Skeletal muscle satellite cell (primary cell): ENCODE results near the gene NUDT5.
"Not testable (repeated sequence)": the region's sequence is repeated elsewhere in the genome, so short reads cannot be mapped to it uniquely, and the experiment has no call there.

ENCODE experiments used
- H3K27me3 ChIP-seq: 2 replicates; pipeline ENCODE4 v1.7.0; 2013; ENCODE audit warnings: low read length; ENCODE audit not compliant: control insufficient read depth, insufficient read depth
- H3K36me3 ChIP-seq: 2 replicates; pipeline ENCODE4 v1.7.0; 2013; ENCODE audit warnings: mild to moderate bottlenecking, control low read depth, low read length; ENCODE audit not compliant: insufficient read depth
- H3K4me1 ChIP-seq: 2 replicates; pipeline ENCODE4 v1.7.0; 2013; ENCODE audit warnings: low read length; ENCODE audit not compliant: control insufficient read depth, insufficient read depth
- H3K4me2 ChIP-seq: 2 replicates; pipeline ENCODE4 v1.7.0; 2013; ENCODE audit warnings: mild to moderate bottlenecking, low read length
- H3K4me3 ChIP-seq: 2 replicates; pipeline ENCODE4 v1.7.0; 2013; ENCODE audit warnings: low read length
- H3K9ac ChIP-seq: 2 replicates; pipeline ENCODE4 v1.7.0; 2013; ENCODE audit warnings: mild to moderate bottlenecking, low read depth, low read length, moderate library complexity
- H3K9me3 ChIP-seq: replicated peaks from 2 replicates; pipeline ENCODE4 v1.7.0; 2013; ENCODE audit warnings: mild to moderate bottlenecking, control low read depth, low read length

The NUDT5 gene

DNA sequence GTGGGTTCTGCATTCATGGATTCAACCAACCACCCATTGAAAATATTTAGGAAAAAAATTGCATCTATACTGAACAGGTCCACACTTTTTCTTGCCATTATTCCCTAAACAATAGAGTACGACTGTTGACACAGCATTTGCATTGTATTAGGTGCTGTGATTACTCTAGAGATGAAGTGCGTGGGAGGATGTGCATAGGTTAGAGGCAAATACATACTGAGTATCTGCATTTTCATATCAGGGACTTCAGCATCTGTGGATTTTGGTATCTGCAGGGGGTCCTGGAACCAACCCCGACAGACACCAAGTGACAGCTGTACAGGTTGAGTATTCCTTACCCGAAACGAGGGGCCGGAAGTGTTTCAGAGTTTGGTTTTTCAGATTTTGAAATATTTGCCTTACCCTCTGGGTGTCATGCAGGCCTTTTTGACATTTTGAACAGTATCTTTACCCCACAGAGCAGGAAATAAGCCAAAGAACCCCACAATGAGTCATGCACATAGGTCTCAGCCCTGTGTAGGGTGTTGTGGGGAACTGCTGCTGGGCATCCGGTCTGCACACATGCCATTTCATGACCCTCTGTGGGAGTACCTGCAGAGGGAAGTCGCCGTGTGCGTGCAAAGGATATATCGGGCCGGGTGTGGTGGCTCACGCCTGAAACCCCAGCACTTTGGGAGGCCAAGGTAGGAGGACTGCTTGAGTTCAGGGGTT, 14.5 kb downstream of the NUDT5 start:
- H3K36me3 ChIP-seq = peaks cover 50% of the 10 kb centered on the region
- H3K27me3 ChIP-seq = no peaks in the 10 kb centered on the region

DNA sequence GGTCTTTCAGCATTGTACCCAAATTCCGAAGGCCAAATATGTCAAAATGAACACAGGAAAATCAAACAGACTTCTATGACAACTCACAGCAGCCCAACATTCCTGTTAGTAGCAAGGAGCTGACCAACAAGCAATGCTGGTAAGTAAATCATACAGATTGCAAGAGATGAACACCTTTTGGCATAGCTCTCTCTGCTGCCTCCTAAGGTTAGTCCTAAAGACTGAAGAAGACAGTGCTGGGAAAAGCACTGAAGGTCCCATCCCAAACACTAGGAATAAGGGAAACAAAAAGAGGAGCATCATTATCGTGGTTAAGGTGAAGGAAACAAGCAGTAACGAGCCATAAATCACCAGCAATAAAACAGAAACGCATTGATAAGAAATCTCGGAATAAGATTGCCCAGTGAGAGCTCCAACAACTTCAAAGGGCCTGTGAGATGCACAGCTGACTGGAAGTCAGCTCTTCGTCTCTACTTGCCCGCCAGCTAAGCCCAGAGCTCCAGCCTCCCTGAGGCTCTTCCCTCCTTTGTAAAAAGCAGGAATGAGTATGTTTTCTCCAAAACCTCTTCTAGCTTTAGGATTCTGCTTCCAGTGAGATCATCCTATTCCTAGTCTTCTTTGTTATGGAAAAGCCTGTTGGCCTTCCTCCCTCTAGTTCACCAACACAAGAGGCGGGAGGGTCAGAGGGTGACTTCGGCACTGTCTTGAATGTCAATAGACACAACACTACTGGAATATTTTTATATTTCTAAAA, 15.3 kb downstream of the NUDT5 start:
- no peak overlapping the region for H3K4me2 ChIP-seq
- no peaks in the 10 kb centered on the region for H3K4me1 ChIP-seq
- peaks cover 43% of the 10 kb centered on the region for H3K36me3 ChIP-seq
- H3K9ac ChIP-seq = no peak overlapping the region
- no peaks in the 10 kb centered on the region for H3K27me3 ChIP-seq
- H3K9me3 ChIP-seq = no peaks in the 10 kb centered on the region
- no peak overlapping the region for H3K4me3 ChIP-seq

More for the DNA sequence above, 14.5 kb downstream of the NUDT5 start:
- Histone ChIP-seq H3K4me3 (no peak overlapping the region), H3K4me1 (no peaks in the 10 kb centered on the region), H3K9ac (no peak overlapping the region), H3K9me3 (no peaks in the 10 kb centered on the region), H3K4me2 (no peak overlapping the region)

DNA sequence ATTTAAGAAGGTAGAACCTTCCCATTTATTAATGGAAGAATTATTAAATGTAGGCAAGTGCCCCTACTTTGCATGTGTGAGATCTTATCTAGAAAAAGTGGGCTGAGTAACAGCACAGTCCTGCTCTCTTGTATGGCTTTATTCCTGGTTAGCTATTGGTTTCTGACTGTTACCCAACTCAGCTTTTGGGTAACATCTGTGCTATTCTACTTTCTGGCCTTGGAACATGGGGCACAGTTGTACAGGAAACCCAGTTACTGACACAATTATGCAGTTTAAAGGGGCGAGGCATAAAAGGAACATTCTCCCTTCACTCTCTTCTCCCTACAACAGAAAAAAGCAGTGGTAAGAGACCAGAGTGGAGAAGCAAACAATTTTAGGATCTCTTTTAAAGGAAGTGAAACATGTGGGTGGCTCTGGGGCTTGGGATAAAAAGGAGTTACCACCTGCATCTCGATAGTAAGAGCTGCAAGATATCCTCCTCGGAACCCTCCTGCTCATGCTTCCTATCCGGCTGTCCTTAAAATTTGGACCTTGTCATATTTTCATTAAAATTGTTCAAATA, 16.0 kb downstream of the NUDT5 start:
- peaks cover 39% of the 10 kb centered on the region for H3K36me3 ChIP-seq
- no peak overlapping the region for H3K4me3 ChIP-seq

DNA sequence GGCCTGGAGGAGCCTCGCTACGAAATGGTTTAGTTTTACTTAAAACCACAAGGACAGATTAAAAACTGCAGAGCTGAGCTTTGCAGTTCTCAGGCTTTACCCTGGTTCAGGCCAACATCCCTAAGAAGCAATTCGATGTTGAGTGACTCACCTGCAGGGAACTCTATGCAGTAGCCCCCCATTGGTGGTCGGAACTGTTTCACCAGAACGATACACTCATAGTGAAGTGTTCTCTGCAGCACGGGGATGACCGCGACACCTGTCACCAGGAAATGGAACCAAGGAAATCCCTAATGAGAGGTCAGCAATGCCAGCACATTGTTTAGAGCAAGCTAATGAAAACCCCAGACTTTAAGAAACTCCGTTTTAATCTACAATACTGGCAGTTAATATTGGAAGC, 18.0 kb downstream of the NUDT5 start:
- peaks cover 31% of the 10 kb centered on the region for H3K36me3 ChIP-seq
- no peak overlapping the region for H3K9ac ChIP-seq

More for the DNA sequence above, 16.0 kb downstream of the NUDT5 start:
- no peak overlapping the region for H3K4me2 ChIP-seq
- no peaks in the 10 kb centered on the region for H3K9me3 ChIP-seq
- no peaks in the 10 kb centered on the region for H3K4me1 ChIP-seq
- H3K9ac ChIP-seq = no peak overlapping the region
- no peaks in the 10 kb centered on the region for H3K27me3 ChIP-seq

DNA sequence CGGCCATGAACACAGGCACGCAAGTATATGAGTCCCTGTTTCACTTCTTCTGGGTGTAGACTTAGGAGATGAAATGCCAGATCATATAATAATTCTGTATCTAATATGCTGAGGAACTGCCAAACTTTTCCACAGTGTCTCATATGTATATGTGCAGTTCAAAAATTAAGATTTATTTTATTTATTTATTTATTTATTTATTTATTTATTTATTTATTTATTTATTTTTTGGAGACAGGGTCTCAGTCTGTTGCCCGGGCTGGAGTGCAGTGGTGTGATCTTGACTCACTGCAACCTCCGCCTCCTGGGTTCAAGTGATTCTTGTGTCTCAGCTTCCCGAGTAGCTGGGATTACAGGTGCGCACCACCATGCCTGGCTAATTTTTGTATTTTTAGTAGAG, 24.2 kb downstream of the NUDT5 start:
- not testable (repeated sequence) for H3K4me3 ChIP-seq, H3K9ac ChIP-seq, H3K27me3 ChIP-seq, H3K9me3 ChIP-seq, H3K4me2 ChIP-seq, H3K4me1 ChIP-seq
- H3K36me3 ChIP-seq = peaks cover 56% of the 10 kb centered on the region

More for the DNA sequence above, 18.0 kb downstream of the NUDT5 start:
- no peak overlapping the region for H3K4me3 ChIP-seq
- H3K4me1 ChIP-seq = no peaks in the 10 kb centered on the region
- H3K9me3 ChIP-seq = no peaks in the 10 kb centered on the region
- H3K27me3 ChIP-seq = no peaks in the 10 kb centered on the region
- H3K4me2 ChIP-seq = no peak overlapping the region

DNA sequence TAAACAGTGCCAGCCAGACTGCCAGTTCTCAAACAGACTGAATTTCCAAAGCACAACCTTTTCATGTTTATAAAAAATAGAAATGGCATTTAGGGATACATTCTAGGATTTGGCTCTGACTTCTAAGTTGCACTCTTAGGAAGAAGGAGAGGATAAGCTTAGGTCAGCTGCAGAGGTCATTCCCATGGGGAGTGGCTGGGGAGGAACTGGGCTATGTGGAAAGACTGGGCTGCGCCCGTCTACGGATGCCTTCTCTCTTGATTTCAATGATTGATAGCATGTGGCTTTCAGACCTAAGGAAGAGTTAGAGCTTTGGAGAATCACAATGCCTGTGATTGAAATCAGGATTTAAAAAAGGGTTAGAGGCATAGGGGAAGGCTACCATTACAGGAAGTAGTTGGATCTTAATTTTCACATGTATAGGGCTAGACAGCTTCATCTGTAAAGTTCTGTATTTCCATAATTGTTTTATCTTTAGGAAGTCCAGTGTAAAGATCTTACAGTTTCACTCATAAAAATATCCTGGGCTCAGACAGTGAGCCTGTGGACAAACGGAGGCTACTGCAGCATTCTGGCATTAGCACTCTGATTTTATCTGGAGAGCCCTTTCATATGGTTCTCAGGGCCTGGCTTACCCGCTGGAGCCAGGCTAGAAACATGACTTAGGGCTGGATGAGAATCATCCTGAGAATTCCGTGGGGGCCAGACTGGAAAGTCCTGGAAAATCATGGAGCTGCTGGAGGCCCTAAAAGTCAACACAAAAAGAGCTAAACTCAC, 29.5 kb downstream of the NUDT5 start:
- peaks cover 68% of the 10 kb centered on the region for H3K36me3 ChIP-seq
- no peak overlapping the region for H3K4me2 ChIP-seq
- H3K4me3 ChIP-seq = no peak overlapping the region
- no peaks in the 10 kb centered on the region for H3K4me1 ChIP-seq
- no peak overlapping the region for H3K9ac ChIP-seq
- H3K27me3 ChIP-seq = no peaks in the 10 kb centered on the region
- H3K9me3 ChIP-seq = no peaks in the 10 kb centered on the region

DNA sequence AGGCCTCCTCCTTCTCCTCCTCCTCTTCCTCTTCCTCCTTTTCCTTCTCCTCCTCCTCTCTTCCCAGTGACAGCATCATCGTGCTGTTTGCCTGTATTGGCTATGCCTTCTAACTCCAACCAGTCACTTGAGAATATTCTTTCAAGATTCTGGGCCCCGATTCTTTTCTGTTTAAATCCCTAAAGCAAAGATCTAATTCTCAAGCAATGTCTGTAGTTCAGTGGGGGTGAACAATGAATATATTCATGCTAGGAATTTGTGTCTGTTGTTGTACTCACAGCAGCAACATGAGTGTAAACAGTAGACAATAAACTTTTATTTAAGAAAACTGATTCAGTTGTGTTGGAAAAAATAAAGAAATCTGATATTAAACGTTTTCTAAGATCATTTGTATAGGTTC, 30.7 kb downstream of the NUDT5 start:
- H3K4me1 ChIP-seq = no peaks in the 10 kb centered on the region
- H3K4me2 ChIP-seq = no peak overlapping the region
- H3K9me3 ChIP-seq = no peaks in the 10 kb centered on the region
- no peak overlapping the region for H3K4me3 ChIP-seq
- peaks cover 61% of the 10 kb centered on the region for H3K36me3 ChIP-seq
- H3K27me3 ChIP-seq = no peaks in the 10 kb centered on the region
- H3K9ac ChIP-seq = no peak overlapping the region

DNA sequence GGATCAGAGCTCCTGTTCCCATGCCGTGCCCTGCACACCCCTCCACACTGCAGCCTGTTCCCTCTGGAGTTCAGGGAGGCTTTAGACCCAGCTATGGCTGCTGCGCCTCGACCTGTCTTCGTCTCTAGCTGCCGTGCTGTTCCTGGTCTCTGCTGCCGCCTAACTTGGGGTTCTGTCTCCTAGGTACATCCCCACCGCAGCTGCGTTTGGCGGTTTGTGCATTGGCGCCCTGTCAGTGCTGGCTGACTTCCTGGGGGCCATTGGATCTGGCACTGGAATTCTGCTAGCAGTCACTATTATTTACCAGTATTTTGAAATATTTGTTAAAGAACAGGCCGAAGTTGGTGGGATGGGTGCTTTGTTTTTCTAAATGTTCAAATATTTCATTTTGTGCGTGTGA, 31.6 kb downstream of the NUDT5 start:
- Histone ChIP-seq H3K36me3 (peaks cover 51% of the 10 kb centered on the region), H3K9ac (no peak overlapping the region), H3K27me3 (no peaks in the 10 kb centered on the region), H3K4me2 (no peak overlapping the region), H3K4me3 (no peak overlapping the region), H3K4me1 (no peaks in the 10 kb centered on the region), H3K9me3 (no peaks in the 10 kb centered on the region)

DNA sequence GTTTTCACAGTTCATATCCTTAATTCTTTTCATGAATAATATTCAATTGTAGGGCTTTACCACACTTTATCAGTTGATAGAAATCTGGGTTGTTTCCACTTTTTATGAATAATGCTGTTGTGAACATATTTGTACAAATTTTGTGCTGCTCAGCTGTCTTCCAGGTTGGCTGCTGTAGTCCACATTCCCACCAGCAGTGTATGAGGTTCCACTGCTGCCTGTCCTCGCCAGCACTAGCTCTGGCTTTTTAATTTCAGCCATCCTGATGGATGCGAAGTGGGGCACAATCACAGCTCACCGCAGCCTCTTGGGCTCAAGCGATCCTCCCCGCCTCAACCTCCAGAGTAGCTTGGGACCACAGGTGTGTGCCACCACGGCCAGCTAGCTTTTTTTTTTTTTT, 32.8 kb downstream of the NUDT5 start:
- H3K27me3 ChIP-seq = no peaks in the 10 kb centered on the region
- no peak overlapping the region for H3K4me2 ChIP-seq
- no peaks in the 10 kb centered on the region for H3K4me1 ChIP-seq
- H3K9ac ChIP-seq = no peak overlapping the region
- peaks cover 54% of the 10 kb centered on the region for H3K36me3 ChIP-seq
- no peak overlapping the region for H3K4me3 ChIP-seq
- H3K9me3 ChIP-seq = no peaks in the 10 kb centered on the region

DNA sequence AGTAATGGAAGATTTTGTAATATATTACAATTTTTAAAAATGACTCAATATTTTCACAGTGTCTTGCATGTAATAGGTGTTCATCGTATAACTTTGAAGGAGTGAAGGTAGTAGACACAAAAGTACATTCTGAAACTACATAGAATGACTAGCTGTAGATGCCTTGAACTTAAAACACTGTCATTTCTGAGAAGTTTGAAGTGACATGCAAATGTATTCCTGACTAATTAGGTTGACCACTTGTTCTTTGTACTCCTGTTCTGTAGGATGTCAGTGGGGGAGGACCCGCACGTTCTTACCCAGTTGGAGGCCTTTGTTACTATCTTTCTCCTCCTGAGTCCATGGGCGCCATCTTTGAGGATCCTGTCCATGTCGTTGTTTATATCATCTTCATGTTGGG, 35.0 kb downstream of the NUDT5 start:
- no peaks in the 10 kb centered on the region for H3K4me1 ChIP-seq
- H3K4me3 ChIP-seq = no peak overlapping the region
- no peaks in the 10 kb centered on the region for H3K9me3 ChIP-seq
- no peak overlapping the region for H3K4me2 ChIP-seq
- H3K36me3 ChIP-seq = peaks cover 40% of the 10 kb centered on the region
- H3K9ac ChIP-seq = no peak overlapping the region
- no peaks in the 10 kb centered on the region for H3K27me3 ChIP-seq

DNA sequence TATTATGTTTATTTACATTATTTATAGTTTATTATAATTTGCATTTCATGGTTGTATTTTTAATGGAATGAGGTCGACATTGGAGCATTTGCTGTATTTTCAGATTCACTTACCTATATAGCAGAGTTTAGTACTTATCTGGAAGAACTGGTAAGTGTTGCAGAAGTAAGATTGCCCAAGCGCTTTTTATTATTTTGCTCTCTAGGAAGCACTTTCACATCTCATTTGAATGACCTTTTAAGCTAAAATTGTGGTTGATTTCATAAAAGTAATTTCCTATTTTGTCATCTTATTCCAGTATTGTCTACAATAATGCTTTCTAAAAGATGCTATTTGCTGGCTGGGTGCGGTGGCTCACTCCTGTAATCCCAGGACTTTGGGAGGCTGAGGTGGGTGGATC, 37.6 kb downstream of the NUDT5 start:
- Histone ChIP-seq H3K36me3 (peaks cover 29% of the 10 kb centered on the region), H3K4me2 (no peak overlapping the region), H3K9ac (no peak overlapping the region), H3K4me1 (no peaks in the 10 kb centered on the region), H3K9me3 (no peaks in the 10 kb centered on the region), H3K27me3 (no peaks in the 10 kb centered on the region), H3K4me3 (no peak overlapping the region)
